Measurements from ENCODE around the gene FOXRED1.
A peak's percentile ranks its signal among the peaks of the same experiment; 100 is the strongest.
"Not testable (repeated sequence)": the region's sequence is repeated elsewhere in the genome, so short reads cannot be mapped to it uniquely, and the experiment has no call there.

Gene FOXRED1

DNA sequence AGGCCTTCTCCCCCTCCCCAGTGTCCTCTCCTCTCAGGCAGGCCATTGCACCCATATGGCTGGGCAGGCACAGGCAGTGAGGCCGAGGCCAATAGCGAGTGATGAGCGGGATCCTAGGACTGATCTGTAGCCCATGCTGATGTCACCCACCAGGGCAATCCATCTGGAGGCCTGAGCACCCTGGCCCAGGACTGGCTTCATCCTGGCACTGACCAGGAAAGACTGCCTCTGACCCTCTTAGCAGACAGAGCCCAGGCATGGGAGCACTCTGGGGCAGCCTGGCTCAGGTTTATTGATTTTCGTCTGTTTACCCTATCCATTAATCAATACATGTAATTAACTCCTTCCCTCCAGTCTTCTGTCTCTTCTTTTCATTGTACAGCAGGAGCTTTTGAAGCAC, 8.8 kb downstream of the FOXRED1 start:
- no peak for DNase-seq (ENCODE audit: low read depth)

DNA sequence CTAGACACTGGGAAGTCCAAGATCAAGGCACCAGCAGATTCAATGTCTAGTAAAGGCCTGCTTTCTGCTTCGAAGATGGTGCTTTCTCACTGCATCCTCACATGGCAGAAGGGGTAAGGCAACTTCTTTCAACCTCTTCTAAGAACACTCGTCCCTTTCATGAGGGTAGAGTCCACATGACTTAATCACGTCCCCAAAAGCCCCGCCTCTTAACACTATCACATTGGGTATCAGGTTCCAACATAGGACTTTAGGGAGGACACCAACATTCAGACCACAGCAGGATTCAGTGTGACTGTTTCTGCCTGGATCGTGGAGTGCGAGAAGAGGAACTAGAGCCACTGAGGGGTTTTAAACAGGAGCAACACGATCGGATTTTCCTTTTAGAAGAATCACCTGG, 10.2 kb downstream of the FOXRED1 start:
- DNase-seq (ENCODE audit: low read depth) = no peak

GRCh38 chr11:126280595-126280994, 11.6 kb downstream of the FOXRED1 start:
- DNase-seq (ENCODE audit: low read depth) = no peak

- DNase-seq (ENCODE audit: low read depth) = no peak
Observed at GRCh38 chr11:126281245-126281644, 12.3 kb downstream of the FOXRED1 start.

DNA sequence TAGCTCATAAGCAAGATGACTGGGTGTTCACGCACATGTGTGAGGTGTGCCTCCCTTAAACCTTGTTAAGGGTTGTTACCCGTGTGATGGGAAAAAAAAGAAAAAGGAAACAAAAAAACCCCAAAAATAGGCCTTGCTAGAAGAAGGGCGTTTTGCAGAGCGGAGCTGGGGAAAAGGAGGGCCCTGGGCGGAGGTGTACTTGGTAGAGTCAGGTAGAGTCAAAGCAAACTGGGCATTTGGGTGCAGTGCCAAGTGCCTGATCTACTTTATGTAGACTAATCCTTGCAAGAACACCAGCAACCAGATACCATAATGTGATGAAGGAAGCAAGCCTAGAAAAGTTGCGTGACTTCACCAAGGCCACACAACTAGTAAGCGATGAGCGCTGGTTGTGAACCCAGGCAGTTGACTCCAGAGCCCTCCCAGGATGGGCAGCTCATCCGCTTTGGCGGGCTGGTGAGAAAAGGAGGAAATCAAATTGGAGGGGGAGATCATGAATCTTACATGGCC, 12.8 kb downstream of the FOXRED1 start:
- no peak for DNase-seq (ENCODE audit: low read depth)

DNA sequence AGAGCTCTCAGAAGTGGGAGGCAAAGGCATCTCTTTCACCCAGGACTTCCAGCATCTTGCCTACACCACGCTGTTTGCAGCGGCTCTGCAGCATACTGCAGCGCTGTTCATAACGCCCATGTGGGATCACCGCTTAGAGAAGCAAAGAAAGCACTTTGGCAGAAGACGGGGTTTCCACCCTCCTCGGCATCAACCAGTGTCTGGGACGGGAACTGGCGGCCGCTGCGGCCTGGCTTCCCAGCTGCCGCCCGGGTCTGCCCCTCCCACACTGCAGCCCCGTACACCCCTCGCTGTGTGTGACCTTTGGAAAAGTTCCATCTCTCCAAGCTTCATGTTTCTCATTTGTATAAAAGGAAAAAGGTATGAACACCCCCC, 13.4 kb downstream of the FOXRED1 start:
- peak; percentile 40 for DNase-seq (ENCODE audit: low read depth)

- peak; percentile 66 for DNase-seq (ENCODE audit: low read depth)
Observed at GRCh38 chr11:126282736-126283591, 14.0 kb downstream of the FOXRED1 start, which contains the start of gene TIRAP. TSS of gene TIRAP (plus strand) at chr11:126283093. CDS start at chr11:126290895, 7,802 bp downstream.

- peak; percentile 97 for DNase-seq (ENCODE audit: low read depth)
Observed at GRCh38 chr11:126284829-126285228, 15.9 kb downstream of the FOXRED1 start.

GRCh38 chr11:126288237-126288636, 19.3 kb downstream of the FOXRED1 start:
- DNase-seq (ENCODE audit: low read depth) = no peak

- DNase-seq (ENCODE audit: low read depth) = no peak
Observed at GRCh38 chr11:126290887-126291286, 21.9 kb downstream of the FOXRED1 start.

DNA sequence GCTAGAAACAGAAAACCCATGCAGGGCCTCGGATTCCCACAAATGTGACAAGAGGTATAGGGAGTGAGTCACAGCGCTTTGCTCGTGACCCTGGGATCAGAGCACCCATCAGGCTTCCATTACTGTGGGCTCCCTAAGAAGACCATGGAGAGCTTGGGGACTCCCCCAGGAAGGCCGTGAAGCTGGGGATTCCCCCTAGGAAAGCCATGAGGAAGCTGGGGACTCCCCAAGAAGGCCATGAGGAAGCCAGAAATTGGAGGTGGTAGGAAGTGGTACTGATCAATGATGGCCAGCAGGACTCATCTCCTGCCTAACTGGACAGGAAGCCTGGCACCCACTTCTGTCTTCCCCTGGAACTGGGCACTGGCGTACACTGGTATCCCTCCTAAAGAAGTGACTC, 24.8 kb downstream of the FOXRED1 start:
- no peak for DNase-seq (ENCODE audit: low read depth)

DNA sequence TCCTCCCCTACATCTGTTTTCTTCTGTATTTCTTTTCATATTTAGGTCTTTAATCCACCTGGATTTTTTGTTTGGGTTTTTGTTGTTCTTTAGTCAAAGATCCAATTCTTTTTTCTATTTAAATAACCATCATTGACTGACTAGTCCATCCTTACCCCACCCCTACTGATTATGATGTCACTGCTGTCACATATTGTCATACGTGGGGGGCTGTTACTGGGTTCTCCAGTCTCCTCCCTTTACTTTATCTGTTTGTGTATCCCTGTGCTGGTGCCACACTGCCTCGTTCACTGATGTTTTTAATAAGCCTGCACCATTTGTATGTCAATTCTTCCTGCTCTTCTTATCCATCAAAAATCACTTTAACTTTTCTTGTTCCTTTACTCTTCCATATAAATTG, 28.1 kb downstream of the FOXRED1 start:
- DNase-seq (ENCODE audit: low read depth) = no peak

DNA sequence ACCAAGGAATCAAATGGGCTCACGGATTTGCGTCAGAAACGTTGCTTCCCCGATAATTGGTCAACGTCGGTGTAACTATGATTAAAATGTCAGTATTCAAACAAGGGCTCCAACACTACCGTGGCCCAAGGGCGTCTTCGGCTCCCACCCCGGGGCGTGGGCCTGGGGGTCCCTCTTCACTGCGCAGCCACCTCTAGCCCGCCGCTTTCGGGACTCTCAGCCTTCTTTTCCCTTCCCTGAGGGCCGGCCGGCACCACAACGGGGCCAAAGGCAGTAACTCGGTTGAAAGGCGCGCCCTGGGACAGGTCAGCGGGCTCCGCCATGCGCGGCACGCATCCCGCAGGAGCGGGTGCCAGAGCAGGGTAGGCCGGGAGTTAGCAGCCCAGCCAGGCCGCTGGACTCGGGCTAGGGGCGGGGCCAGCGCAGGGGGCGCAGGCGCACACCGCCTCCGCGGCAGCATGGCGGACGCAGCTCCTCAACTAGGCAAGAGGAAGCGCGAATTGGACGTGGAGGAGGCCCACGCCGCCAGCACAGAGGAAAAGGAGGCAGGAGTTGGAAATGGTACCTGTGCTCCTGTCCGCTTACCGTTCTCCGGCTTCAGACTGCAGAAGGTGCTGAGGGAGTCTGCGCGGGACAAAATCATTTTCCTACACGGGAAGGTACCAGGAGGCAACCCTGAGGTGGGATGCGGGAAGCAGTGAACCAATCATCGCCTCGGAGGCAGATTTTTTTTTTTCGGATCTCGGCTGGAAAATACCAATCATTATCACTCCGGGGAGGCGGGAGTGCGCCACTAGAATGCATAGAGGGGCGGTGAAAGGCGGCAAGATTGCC, 34.9 kb downstream of the FOXRED1 start, which contains the start of gene DCPS:
TSS of gene DCPS (plus strand) at position 438 of the 834 bp plus-strand sequence. CDS start at position 459, 21 bp downstream.
- DNase-seq (ENCODE audit: low read depth) = peak; percentile 90

DNA sequence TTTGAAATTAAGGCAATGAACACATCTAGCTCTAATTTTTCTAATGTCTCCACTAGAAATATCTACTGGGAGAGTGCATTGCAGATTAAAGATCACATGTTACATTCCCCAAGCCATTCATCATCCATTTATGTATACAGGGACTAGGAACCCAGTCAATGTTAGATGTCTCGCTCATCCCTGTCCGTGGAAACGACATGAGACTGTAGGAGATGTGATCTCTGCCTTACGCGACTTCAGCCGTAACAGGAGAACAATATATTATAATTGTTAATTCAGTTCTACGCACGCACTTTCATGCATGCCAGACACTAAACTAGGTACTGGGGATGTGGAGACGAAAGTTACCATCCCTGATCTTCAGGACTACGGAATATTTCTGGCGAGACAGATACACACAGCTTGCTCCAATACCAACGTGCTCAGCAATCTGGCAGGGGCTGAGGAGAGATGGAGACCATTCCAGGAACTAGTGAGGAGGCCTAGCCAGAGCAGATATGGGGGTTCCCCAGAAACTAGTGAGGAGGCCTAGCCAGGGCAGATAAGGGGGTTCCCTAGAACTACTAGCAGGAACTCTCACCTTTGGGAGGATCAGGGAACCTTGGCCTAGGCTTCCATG, 35.6 kb downstream of the FOXRED1 start:
- DNase-seq (ENCODE audit: low read depth) = no peak

DNA sequence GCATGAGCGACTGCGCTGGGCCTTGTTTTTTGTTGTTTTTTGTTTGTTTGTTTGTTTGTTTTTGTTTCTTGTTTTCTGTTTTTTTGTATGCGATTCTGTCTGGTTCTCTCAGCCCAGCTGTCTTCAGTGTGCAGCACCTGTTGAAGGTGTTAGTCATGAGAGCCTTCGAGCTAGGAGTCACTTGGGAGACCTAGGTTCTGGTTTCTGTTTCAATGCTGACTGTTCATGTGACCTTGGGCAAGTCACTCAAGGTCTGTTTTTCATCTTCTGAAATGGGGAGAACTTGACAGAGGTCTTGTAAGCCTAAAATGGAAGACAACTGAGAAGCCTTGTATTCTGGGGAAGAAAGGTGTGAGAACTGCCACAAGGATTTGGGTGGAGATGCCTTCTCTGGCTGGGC, 36.7 kb downstream of the FOXRED1 start:
- DNase-seq (ENCODE audit: low read depth) = no peak

DNA sequence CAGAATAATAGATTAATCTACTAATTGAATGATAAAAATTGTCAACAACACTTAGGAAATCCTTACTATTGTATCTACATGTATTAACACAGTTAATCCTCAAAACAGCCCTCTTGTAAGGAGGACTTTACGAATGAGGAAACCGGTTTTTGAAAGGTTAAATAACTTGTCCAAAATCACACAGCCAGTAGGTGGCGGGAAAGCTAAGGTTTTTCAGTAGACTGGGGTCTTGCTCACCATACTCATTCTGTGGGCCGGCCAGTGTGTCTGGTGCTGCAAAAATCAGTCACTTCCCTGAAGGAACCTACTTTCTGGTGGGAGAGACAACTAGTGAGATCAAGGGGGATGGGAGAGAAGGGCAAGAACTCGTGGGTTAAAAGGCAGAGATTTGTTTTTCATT, 38.8 kb downstream of the FOXRED1 start:
- DNase-seq (ENCODE audit: low read depth) = peak; percentile 74

- DNase-seq (ENCODE audit: low read depth) = peak; percentile 40
Observed at GRCh38 chr11:126308271-126308671, 39.3 kb downstream of the FOXRED1 start.

DNA sequence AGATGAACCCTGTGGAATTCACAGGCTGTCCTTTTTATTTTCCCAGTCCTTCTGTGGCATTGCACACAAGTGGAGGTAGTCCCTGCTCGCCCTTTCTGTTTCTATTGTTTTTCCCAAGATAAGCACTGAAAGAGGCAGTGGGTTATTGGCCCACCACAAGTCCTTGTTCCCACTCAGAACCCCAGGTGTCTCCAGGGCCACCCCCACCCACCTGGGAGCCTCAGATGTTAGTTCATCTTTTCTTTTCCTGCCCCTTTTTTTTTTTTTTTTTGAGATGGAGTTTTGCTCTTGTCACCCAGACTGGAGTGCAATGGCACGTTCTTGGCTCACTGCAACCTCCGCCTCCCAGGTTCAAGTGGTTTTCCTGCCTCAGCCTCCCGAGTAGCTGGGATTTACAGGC, 39.8 kb downstream of the FOXRED1 start:
- not testable (repeated sequence) for DNase-seq (ENCODE audit: low read depth)

DNA sequence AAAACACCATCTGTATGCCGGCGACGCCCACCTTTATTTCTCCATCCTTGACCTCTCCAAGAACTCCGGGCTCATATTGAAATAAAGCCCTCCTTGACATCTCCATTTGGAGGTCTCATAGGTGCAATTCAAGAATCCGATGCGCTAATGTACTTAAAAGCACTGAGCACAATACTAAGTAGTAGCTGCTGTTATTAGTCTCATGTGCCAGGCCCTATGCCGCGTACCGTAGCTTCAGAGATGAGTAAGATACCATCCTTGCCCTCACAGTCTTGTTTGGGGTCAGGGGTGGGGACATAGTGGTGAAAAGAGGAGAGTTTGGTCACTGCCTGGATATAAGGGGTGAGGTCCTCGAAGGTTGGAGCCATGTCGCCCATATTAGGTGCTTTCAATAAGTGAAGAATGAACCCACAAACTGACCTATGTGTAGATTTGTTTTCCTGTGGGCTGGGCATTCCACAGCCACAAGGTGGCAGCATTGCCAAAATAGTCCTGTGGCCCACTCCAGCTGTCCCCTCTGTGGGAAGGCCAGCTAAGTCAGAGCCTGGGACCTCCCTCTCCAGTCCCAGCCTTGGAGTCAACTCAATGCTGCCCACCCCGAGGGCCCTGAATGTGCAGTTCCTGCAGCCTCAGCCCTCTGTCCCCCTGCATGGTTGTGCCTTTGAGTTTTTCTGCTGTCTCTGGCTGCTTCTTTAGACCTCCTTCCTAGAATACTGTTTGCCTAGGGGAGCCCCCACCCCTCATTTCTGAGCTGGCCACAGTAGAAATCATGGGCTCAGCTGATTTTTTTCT, 41.4 kb downstream of the FOXRED1 start:
- peak; percentile 79 for DNase-seq (ENCODE audit: low read depth)

DNA sequence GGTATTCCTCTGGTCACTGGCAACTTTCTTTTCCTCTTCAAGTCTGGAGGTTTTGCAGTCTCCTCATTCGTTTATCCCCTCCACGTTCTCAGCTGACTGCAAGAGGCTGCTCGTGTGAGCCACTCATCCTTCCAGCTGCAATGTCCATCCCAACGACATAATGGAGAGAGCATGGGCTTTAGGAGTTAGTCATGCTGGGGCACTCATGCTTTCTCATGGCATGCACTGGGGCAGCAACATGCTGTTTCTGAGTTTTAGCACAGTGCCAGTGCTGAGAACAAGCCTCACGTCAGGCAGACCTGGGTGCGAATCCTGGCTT, 42.0 kb downstream of the FOXRED1 start:
- DNase-seq (ENCODE audit: low read depth) = no peak
